CD4-positive, alpha-beta T cell treated with Interleukin-12 subunit alpha and Interleukin-12 subunit beta, for 1 hour (primary cell): ENCODE results near the gene SOX6.

Source experiments
- DNase-seq: peaks from one replicate; pipeline ENCODE4 v3.0.0-alpha.2; 2020

SOX6 gene

DNA sequence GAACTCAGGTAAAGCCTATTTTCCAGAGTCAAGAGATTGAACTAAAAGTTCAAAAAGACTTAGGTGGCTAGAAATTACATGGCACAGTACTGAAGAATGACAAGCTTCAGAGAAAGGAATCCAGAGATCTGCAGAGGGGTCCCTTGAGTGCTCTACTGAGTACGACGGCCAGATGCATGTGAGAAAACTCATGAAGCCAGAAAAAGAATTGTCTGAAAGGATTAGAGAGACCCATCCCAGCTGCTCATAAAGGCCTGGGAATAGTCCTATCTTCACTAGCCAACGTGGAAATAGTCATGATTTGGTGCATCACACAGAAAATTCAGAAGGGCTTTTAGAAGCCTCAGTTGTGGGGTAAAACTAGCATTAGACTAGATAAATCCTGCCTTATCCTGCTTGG is 91.3 kb downstream of the SOX6 start:
- no peak for DNase-seq

DNA sequence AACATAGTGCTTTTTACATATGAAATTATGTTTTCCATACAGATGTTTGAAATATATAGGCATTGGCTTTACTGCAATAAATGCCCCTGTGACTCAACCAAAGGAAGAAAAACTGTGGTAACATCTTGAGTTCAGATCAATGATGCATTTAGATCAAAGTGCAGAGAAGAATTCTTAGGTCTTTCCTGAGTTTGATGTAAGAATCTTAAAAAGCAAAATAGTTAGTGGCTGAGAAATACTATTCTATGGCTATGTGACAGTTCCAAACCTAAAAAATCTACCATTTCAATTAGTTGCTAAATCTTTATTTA is 93.7 kb downstream of the SOX6 start:
- no peak for DNase-seq

DNA sequence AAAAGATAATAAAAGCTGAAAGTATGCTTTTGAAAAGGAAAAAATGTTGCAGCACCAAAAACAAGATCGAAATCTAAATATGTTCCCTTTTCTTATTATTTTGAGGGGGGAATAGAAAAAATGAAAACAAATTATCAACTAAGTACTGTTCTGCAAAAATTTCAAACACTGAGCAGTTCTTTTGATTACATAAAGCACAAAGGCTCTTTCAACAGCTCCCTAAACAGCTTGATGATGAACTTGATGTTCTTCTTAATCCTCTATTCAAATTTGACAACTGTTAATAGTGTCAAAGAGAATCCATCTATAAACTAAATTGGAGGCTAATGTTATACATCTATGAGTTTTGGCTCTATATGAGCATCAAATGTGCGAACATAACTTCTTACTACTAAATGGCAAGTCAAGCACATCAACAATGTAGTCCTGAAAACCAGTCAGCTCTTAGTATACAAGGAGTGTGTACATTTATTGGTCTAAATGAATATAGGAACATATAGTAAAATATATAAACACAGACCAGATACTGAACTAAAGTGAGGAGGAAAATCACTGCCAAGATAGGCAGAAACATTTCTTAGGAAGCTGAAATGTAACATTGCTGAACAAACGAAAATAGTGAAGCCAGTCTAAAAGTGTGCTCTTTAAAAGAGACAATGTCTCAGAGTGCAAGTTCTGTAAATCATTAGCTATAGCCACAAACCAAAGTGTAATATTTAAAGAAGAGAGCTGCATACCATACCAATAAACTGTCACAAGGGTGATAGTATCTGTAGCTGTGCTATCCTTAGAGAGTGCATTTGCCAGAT is 94.3 kb downstream of the SOX6 start:
- DNase-seq, result no peak

DNA sequence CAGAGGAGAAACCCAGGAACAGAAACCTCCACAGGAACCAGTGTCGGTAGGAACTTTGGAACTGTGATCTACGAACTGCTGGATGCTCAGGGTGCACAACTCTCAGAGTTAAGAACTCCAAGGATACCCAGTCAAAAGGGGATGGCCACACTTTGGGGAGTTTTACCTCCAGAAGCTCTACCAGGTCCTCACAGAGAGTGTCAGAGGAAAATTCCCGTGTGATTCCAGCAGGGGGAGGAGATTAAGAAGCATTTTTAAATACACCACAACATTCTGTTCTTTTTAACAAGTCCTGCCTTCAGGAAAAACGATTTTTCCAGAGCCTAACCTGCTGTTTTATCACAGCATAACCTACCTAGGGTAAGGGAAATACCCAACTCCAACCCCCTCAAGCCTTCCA is 104.0 kb downstream of the SOX6 start:
- no peak for DNase-seq

DNA sequence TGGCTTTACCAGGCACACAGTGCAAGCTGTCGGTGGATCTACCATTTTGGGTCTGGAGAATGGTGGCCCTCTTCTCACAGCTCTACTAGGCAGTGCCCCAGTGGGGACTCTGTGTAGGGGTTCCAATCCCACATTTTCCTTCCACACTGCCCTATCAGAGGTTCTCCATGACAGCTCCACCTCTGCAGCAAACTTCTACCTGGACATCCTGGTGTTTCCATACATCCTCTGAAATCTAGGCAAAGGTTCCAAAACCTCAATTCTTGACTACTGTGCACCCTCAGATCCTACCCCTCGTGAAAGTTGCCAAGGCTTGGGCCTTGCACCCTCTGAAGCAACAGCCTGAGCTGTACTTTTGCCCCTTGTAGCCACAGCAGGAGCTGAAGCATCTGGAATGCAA is 108.1 kb downstream of the SOX6 start:
- DNase-seq, result no peak

DNA sequence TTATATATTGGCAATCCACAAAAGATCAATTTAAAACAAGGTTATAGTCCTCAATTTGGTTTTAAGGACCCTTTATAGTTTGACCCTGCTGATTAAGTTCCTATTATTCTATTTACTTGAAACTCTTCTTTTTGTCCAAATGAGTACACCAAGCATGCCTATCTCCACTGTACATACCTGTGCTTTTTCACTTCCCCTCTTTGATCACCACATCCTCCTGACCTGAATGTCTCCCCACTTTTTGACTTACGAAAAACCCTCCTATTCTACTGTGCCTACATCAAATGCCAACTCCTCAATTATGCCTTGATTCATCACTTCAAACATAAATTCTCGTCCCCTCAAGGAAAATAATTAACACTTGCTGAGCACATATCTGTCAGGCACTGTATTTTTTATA is 113.5 kb downstream of the SOX6 start:
- DNase-seq, result no peak

DNA sequence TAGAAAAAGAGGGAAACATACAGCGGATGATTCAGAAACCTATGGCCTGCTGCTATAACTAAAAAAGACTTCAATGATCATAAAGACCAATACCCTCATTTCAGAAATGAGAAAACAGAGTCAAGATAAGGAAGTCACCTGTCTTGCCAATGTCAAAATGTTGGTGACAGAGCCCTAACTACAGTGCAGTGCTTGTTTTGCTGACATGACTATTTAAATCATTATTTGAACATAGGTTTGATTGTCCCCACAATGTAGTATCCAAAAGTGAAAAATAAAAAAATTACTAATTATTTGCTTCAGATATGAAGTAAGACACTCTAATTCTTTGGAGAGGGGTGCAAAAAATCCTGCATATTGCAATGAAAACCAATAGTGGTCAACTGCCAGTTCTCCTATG is 115.7 kb downstream of the SOX6 start:
- DNase-seq, result no peak

DNA sequence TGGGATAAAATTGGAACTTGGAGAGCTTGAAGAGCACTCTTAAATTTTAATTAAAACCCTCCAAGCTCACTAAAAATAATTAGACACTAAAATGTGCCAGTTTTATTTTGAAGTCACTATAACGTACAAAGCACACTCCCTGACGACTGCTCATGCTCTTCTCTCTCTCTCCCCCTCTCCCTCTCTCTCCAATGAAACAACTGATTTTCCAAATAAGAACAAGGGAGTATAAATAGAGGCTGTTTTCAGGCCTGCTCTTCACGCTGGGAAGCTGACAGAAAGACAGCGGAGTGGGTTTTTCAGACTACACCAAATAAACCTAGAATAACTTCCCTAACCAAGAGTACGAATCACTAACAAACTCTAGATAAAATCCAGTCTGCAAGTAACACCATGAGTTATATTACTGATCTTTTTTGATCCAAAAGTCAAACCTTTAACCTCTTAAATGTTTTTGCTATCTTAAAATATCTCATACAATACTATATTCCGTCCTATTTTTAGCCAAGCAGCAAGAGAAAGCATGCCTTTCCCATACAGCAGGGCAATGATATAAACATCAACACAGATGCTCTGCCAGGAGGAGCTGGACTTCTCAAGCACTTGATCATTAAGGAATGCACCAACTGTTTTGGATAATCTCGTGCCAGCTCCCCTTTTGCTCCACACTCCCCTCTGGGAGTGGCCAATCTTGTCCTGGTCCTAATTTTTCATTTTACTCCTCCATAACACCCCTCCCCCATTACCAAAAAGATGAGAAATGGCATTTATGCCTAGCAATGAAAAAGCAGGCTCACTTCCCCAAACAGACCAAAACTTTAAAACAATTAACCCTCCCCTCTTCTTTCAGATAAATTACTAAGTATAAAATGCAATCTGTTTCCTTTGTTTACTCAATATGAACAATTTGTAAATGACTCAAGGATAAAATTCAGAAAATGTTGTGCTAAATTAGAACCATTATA is 116.9 kb downstream of the SOX6 start:
- DNase-seq, result no peak

DNA sequence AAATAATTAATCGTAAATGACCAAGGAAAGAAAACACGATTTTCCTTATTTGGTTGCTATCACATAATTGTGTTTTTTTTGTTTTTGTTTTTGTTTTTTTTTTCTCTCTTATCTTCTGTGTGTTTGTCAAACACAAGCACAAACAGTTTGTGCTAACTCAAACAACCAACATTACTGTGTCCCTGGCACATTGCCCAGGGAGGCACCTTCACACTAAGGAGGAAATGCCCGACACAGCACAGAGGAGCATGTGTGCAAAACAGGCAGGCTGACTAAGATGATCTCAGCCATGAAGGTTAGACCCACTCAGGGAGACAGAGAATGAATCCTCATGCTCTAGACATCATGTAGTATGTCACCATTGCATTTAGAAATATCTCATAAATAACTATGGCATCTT is 130.1 kb downstream of the SOX6 start:
- no peak for DNase-seq

DNA sequence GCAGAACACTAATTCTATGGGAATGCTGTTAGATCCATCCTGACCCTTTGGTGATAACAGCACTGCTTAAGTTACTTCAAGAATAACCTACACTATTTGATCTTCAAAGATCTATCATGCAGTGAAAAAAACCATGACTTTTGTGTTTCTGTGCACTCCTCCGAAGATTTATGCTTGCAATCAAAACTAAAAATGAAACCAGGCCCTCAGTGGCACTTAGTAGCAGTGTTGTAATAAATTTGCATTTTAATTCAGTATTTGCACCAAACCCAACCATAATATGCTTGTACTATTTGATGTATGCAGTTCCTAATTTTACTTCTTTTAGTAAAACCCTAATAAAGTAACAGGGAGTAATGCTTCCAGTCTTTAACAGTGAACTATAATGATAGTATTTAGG is 130.7 kb downstream of the SOX6 start:
- DNase-seq, result no peak

DNA sequence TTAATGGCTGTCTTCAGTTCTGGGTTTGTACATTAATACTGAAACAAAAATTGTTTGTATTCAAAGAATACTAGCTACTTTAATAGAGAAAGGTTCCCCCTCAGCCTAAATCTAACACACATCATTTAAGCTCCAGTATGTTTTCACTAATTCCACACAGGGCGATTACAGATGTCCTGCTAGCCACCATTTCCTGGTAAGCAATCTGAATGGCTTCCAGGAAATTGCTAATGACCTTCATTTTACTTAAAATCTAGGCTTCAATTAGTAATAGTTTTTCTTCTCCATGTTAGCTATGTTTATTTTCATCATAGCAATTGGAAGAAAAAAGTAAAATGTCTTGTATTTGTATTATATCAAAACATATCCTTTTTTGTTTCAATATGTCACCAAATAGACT is 132.8 kb downstream of the SOX6 start:
- DNase-seq, result no peak

DNA sequence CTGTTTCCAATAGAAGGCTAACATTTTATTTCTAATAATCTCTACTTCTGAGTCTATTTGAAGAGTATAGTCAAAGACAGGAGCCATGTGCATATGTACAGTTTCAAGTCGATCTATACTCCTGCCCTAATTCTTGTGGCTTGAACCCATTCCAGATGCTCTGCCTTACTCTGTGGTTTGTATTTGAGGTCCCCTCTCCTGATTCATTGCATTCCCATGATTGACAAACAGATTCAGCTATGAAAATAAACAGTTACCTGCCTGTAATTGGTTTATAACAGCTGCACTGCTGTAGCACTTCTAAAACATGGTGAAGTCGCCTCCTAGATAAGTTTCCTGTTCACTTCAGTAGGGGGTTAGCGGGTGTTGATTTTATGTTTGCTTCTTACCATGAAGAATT is 138.7 kb downstream of the SOX6 start:
- no peak for DNase-seq

DNA sequence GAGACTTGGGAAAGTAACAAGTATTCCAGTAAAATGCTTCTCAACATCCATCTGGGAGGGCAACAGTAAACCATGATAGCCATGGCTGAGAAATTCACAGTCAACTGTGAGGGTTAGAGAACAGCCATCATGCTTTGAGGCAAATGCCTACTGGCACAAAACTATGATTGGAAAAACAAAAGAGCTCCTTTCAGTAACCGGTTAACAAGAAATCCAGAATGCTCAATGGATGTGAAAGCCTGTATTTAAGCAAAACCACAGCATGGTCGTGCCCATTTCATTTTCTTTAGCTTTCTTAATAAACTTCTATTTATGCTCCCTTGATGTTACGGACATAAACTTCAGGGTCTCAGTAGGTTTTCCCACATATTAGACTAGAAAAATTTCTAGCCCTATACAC is 139.5 kb downstream of the SOX6 start:
- no peak for DNase-seq

DNA sequence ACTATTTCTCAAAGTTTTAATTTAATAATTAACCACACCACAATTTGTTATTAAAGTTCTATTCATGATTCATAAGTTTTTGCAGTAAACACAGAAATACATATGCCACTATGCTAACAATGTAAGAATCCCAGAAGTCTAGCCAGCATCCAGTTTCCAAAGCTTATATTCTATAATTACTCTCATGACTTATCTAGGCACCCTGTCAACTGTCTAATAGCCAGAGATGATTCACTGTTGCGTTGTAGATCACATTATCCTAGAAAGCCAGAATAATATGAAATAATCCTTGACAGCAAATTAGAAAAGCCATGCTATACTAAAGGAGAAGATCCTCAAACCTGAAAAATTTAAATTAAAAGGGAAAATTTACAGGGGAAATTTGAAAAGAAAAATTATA is 141.0 kb downstream of the SOX6 start:
- no peak for DNase-seq

DNA sequence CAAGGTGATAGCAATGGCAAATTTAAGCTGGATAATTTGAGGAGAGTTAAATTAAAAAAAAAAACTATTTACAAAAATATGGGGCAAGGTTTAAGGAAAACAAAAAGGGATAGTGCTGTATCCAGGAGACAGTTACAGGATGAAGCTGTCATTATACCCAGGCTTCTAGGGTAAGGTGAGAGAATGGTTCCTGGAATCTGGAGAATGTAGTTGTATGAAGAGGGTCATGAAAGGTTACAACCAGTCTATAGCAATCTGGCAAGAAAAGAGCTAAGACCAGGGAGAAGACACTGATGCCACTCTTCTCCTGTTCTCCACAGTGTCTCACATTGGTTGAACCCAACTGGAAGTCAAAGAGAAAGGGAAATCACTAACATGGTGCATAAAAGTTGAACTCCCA is 144.9 kb downstream of the SOX6 start:
- DNase-seq, result no peak

DNA sequence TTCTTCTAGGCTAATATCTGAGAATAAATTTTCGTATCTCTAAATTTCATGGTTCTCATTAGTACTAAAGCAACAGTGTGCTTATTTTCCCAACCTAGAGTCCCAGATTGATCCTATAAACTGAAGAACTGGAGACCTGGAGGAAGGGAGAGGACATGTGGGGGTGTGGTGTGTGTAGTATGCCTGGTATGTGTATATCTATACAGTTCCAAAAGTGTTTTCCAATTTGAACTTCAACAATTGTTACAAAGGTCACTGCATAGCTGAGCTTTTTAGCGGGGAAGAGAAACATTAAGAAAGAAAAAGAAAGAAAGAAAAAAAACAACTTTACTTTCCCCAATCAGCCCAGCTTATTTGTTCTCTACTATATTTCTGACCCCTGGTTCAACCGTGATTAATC is 152.1 kb downstream of the SOX6 start:
- no peak for DNase-seq

DNA sequence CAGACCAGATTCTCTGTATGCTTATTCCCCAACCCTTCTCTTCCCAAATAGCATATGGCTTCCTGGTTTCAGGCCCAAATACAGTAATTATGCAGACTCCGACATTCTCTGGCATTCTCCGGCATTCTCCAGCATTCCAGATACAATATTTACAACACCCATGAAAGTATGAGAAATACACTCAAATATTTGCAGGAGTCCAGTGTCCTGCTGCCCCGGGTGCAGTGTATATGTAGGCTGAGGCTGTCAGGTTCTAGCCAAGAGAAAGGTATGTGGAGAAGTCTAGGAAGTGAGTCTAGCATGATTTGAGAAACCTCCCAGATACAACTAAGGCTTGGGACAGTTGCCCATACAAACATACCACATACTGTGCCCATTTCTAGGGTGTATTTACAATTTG is 160.7 kb downstream of the SOX6 start:
- DNase-seq, result no peak

DNA sequence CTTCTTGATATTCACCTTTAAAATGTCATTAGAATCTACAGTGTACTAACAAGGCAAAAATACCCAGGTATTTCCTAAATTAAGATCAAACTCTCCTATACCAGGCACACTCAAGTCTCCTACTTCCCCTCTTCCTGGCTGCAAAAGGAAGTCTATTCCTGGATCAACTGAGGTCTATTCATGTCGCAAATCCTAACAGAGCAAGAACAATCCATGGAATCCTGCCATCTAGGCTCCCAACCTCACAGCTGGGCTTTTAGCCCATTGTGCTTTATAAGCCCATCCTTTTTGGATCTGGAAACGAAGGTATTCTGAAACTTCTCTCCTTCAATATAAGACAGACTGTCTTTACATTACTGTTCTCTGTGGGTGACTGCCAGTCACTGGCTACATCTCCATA is 161.8 kb downstream of the SOX6 start:
- no peak for DNase-seq

DNA sequence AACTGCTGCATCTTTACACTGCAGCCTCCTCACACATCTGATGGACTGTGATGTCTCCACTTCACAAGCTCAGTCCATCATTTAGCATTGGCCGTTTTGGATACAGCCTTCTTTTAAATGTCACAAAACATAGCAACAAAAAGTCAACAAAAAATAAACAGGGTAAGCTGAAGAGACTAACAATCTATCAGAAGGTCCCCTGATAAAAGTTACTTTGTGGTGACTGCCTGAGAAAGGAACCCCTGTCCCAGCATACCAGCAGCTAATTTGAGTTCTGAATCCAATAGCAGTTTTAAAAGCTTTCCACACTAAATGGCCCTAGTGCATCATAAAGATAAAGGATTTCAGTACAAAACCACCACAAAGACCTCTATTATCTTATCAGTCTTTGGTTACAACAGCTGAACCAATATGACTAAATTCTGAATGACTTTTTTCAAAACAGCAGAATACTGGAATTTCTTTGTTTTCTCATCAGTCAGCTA is 162.4 kb downstream of the SOX6 start:
- DNase-seq, result no peak

DNA sequence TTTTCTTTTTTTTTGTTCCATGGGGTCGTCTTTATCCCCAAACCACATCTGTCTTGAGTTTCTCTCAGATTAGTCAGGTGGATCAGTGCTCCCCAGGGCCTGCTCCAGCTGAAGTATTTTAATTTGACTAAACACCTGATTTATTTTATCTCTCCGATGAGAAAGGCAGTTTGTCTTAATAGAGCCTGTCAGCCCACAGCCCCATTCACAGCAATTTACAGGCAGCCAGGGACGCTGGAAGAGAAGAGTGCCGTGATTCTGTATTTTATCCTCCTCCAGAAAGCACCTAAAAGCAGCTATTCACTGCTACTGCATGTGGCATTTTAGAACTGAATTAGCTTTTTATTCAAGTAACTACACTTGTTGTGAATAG is 164.5 kb downstream of the SOX6 start:
- DNase-seq, result no peak

DNA sequence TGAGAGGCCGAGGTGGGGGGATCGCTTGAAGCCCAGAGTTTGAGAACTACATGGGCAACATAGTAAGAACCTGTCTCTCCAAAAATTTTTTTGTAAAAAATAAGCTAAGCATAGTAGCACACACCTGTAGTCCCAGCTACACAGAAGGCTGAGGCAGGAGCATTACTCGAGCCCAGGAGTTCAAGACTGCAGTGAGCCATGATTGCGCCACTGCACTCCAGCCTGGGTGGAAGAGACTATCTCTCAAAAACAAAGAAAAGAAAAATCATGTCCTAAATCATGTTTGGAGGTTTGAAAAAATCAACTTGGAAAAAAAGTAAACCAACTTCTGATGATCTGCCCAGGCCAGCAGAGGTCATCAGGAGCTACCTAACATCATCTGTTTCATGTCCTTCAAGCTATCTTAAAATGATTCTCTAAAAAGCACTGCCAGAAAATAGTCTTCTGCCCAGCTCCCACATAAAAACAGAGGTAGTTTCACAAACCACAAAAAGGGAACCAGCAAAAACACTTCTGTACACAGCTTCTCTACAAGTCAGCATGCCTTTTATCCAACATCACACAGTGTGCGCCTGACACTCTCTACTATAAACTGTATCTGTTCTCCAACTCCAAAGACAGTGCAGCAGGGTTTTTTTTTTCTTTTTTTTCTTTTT is 165.0 kb downstream of the SOX6 start:
- no peak for DNase-seq

DNA sequence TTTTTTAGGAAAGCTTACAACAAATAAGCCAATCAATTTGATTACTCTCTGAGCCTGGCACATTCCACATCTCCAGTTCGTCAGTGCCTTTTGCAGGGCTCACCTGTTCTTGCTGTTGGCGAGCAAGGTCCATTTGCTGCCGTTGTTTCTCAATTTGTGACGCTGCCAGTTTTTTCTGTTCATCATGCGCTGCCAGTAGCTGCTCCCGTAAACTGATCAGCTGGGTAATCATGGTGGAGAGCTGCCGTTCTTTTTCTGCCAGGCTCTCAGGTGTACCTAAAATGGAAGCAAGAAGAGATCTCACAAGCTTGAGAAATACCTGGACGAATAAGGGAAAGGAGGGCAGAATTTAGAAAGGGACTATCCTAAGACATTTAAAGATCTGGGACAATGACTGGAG is 169.7 kb downstream of the SOX6 start:
- DNase-seq, result no peak

DNA sequence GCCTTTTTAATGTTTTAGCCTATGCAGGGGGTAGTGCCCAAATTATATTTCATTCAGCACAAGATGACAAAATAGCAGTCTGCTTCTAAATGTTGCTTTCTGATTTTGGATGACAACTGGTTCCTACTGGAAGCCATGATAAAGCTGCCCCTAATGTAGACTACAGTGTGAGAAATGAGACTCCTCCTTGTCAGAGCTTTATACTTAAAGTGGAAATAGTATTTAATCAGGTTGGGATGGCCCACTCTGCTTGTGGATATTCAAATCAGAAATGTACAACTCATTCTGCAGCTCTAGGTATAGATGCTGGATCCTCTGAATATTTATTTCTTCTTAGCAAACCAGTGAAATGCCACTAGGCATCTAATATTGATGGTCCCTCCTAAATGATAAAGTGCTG is 171.3 kb downstream of the SOX6 start:
- DNase-seq, result no peak

DNA sequence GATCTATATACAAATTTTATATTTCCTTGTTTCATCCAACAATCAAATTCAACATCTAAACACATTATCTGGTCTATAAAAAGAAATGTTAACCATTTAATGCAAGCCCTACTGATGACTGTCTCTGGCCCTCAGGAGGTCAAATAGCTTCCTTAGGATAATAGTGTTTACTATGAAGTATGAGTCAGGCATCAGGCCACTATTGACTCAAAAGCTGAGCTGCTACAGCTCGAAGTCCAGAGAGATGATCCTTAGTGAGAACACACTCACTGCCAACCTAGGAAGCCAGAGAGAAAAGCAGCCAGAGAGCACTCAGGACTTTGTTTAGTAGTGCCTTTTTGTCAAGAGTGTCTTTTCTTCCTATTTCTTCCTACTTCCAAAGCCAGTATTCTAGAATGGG is 171.8 kb downstream of the SOX6 start:
- DNase-seq, result no peak
